GM18868 (cell line): ENCODE results near the gene KCTD18.

Experiments used
- ATAC-seq: cut with Tn5 transposase; IDR thresholded peaks from one replicate; pipeline ENCODE4 v1.9.1; 2021; ENCODE audit warnings: mild to moderate bottlenecking, moderate library complexity; ENCODE audit not compliant: unreplicated experiment

KCTD18 gene

DNA sequence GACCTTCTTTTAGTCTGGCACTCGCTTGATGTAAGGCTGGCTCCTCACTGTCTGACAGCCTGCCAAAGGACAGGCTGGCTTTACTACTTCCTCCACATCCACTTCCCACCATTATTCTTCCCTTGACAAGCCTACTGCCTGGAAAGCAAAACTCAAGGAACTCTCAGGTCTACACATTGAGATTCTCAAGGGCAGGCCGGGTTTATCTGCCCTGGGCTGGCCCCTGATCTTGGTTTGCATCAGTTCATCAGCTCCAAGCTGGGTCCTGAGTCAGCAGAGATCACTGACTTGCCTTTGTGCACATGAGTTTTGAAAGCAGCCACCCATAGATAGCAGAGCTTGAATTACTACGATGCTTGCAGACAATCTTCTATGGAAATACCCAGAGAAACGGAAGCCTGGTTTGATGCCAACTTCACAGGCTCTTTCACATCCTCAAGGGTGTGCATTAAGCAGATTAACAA lies 53.9 kb downstream of the KCTD18 start:
- ATAC-seq: peak; percentile 74

DNA sequence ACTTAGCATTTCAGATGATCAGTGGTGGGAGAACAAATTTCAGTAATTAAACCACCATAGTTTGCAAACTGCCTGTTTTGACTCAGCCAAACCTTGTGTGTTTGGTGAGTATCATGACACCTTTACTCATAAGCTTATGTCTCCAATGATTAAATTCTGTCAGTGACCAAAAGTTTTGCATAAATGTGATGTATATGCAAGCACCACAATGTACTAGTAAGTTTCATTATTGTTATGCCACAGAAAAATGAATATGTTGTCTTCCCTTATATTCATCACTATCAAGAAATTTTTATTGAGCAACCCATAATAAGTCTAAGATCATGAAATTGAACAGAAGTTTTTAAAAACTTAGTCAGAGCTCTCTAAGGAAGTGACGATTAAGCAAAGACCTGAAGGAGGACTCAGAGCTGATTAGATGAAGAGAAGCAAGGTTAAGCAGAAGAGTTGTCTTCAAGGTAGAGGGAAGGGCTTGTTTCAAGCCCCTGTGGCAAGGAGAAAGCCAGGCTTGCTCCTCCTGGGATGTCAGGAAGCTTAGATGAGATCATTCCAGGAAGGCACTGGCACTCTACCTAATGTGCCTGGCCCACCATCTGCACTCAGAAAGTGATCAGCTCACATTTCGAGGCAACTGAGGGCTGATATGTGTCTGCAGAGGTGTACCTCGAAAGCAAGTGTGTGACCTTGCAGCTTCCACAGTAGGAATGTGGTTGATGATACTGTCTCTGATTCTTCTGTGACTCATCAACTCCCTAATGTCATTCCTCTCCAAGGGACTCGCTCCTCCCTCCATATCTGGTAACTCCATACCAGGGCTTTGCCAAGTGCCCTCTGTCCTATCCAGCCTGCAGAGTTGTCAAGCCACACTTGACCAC lies 54.7 kb downstream of the KCTD18 start:
- ATAC-seq: peak; percentile 77

DNA sequence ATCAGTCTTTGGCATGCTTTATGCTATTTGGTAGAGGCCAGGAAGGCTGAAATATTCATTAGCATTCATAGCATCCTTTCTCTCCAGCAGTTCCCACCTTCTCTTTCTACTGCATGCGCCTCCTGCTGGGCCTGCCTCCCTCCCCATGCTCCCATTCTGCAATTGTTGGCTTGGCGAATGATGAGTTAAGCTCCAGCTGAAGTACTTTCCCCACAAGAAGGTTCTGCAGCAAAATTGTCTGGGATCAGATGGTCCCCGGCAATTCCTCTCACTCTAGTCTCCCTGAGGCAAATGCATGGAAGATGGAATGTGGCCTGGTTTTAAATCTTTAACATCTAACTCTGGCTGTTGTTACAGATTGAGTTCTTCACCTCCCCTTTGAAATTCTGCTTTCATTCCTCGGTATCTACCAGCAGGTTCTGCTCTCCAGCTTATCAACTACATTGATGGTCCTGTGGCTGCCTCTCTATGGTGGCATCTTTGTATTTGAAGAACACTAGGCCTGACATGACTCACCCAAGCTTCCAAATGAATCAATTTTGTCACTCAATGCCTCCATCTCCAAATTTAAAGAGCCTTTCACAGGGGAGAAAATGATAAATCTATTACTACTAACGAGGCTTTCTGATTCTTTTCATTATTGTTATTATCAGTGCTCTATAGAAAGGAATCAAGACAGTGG lies 55.9 kb downstream of the KCTD18 start:
- no peak for ATAC-seq

DNA sequence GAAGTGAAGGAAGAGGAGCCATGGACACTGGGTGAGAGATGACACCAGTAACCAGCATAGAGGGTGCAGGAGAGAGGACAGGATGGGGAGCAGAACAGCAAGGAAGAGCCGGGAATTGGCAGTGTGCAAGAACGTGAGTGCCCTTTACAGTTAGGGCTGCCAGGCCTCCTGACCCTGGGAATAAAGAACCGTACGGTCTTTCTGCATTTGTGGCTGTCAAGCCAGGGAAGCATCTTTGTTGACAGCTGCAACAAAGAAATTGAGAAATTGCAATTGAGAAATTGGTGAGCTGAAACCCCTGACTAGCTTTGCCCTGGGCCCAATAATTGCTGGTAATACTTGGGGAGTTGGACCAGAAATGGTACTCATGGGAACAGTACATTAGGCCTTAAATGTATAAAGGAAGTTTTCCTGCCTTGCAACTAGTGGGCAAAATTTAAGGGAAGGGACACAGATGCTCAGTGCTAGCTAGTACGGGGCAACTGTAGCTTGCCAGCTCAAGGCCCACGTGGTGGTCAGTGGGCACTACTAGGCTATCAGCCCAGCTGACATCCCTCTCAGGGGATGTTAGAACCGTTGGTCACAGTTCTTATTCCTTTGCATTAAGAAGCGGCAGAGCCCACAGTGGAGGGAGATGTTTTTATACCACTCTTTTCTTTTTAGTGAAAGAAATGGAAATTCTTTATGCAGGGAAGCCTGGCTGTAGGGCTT lies 56.6 kb downstream of the KCTD18 start:
- ATAC-seq: no peak

DNA sequence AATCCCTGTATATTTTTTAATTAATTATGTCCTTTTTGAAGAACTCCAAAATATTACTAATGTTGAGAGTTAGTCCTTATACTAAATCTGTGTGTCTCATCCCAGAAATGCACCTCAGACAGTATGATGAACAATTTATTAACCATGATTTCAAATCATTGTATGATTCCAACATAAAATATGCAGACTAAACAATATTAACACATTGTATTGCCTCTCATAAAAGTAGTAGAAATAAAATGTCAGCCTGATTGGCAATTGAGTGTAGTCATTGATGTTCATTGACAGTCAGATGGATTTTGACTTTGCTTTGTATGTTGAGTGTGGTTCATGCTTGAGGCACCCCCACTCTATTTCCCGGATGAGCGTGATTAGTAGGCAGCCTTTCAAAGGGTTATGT lies 57.5 kb downstream of the KCTD18 start:
- no peak for ATAC-seq

DNA sequence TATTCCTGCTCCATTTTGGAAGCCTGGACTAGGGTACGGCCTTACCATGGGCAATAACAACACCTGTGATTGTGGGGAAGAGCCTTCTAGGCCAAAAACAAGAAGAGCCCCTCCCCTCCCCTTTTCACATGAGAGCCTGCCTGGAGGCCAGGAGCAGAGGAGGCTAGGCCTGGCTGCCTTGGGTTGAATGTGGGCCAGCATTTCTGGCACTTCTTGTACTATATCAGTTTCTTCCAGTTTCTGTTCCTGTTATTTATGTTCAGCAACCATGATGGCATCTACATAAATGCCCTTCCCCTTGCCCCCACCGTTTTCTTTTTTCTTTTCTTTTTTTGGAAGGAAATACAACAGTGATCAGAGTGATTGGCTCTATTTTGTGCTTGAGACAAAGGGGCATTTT lies 58.4 kb downstream of the KCTD18 start:
- peak; percentile 23 for ATAC-seq

DNA sequence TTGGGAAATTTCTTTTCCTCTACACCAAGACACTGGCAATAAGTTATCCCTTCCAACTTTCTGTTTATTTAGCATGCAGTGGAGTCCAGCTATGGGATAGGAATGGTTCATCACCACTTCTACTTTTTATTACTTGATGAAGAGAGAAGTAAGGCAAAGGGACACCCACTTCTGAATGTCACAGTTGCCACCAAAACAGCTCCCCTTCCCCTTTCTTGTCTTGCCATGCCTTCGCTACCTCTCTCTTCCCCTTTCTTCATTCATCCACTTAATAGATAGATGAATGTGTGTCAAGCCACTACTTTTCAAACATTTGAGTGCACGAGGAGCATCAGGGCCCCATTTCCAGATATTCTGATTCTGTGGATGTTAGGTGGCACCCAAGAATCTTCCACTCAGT lies 59.6 kb downstream of the KCTD18 start:
- no peak for ATAC-seq

DNA sequence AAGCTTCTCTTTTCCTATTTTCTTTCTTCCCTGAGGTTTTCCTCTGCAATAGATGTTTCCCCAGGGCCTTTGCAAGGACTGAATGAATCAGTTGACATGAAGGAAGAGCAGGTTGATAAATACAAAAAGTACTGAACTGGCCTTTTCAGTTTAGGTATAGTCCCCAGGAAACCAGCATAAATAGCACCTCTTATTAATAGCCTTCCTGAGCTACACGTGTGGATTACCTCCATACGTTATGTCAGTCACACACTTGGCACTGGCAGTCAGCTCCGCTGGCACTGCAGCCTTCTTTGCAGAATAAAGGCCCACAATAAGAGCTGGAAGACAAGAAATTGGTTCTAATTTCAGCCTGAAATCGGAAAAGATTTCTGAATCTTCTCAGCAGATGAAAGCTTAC lies 60.7 kb downstream of the KCTD18 start:
- no peak for ATAC-seq

DNA sequence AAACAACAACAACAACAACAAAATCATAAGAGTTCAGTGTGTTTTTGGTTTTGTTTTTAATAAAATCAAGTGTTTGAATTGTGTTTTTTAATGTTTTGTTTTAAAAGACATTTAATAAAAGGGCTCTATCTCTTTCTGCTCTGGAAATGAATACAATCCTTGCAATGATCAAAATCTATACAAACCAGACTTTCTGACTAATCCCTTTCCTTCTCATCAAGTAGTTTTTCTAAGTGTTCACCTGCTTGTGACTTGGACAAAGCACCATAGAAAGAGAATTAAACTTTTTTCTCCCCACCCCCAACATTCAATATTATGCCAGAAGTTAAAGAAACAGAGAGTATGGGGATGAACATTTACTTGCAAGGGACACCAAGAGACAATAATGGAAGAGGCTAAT lies 61.4 kb downstream of the KCTD18 start:
- ATAC-seq: no peak

DNA sequence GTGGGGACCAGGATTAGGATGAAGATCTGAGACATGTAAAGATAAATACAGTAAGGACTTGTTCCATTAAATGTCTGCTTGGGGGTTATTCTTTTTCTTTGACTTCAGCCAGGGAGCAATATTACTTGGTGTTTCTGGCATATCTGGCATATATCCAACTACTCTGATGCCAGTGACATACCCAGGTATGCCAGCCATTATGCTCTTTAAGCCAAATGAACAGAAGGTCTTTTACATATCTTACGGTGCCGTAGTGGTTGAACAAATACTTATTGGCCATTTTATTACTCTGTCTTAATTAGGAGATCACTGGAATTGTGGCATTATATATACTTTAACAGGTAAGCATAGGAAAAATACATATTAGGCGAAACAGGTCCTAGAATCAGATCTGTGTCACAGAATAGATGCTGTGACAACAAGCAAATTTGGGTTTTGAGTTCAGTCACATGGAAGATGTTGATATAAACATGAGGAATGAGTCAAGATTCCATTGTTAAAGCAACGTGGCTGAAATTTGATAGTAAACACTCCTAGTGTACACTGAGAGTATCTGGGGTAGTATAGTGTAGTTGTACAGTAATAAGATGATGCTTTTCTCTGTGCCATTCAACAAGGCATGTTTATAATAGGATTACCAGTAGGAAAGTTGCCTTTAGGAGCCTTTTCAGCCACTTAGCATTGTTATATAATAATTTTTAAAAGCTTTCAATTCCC lies 62.6 kb downstream of the KCTD18 start:
- ATAC-seq: no peak

DNA sequence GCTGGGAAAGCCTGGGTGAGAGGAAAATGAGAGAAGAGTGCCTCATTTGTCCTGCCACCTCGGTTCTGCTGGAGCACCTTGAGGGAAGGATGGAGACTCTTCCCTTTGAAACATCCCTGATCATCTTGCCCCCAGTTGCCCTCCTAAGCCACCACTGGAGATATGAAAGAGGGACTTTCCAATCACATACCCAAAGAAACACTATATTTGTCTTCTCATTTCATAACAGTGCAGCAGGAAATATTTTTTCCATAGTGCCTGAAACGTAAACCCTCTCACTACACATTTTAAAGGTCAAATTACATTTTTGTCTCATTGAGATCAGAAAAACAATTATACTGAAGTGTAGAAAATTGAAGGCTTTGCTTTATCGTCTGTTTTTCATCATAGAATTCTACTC lies 63.3 kb downstream of the KCTD18 start:
- ATAC-seq: no peak

DNA sequence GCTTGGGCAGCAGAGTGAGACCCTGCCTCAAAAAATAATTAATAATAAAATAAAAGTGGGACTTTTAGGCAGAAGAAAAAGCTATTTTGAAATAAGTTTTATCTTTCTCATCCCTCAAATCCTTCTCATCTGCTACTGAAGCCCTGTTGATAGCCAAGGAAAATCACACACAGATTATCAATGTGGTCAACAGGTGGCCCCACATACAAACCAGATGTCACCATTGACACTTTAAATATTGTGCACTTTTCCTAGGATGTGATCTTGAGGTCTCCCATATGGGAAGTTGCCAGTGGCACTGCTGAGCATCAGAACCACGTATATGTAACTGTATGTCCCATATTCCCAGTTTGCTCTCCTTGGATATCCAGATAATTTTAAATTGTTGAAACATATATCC lies 64.6 kb downstream of the KCTD18 start:
- ATAC-seq: no peak

DNA sequence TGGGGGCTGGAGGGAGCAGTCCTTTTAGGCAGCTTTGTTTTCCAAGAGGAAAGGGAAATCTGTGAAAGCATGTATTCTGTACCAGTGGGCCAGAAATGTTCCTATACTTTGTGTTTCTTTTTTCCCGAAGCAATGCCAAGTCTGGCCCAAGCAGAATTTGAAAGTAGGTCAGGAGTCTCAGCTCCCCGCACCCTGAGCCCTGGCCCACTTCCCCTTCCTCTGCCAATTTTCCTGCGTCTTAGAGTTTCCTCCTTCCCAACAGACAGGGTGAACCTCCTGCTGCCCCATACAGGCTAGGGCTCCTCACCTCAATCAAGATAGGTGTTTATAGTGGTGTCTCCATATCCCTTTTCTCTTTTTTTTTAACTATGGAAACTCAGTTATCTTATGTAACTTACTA lies 65.3 kb downstream of the KCTD18 start:
- ATAC-seq: no peak

DNA sequence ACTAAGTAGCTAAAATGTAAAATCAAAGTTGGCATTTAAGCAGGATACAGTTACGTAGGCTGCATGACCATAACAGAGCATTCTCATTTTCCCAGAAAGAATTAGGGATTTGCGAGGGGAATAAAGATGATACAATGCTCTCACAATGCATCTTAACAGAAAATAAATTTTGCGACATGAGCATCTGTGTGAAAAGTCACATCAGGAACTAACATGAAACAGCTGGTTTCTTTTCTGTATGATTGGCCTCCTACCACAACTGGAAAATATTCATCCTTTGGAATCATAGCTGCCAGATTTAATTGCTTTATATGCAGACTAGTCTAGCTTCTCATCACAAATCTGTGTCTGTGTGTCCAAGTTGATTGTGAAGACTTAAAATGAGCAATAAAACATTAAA lies 66.0 kb downstream of the KCTD18 start:
- ATAC-seq: no peak

DNA sequence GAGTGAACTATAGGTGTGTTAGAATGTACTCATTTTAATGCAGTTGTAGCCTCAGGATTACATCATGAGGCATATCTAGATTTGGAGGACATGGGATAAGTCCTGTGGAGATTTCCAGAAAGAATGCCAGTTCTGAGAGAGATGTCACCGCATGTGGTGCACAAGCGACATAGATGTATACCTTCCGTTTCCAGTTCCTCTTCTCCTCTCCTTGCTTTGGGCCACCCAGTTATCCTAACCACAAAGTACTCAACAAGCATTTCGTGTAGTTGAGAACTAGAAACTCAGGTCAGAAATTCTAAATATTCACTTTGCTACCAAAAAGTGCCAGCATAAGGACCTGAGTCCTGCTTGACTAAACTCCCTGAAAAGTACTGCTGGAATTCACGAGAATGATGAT lies 66.5 kb downstream of the KCTD18 start:
- ATAC-seq: no peak

DNA sequence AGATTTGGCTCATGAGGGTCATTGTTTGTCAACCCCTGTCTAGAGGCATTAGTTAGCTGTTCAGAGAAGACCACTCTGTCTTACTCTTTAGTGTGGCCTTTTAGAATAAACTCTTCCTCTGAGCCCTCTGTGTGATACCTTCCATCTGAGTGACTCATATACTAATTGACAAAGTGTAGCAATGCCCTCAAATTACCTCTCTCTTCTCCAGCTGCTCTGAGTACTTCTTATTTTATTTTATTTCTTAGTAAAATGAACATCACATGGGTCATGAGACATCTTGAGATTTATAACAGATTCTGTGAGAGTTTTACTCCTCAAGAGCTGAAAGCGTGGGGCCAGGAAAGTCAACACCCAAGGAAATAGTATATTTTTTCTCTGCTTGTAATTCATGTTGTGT lies 67.4 kb downstream of the KCTD18 start:
- no peak for ATAC-seq

DNA sequence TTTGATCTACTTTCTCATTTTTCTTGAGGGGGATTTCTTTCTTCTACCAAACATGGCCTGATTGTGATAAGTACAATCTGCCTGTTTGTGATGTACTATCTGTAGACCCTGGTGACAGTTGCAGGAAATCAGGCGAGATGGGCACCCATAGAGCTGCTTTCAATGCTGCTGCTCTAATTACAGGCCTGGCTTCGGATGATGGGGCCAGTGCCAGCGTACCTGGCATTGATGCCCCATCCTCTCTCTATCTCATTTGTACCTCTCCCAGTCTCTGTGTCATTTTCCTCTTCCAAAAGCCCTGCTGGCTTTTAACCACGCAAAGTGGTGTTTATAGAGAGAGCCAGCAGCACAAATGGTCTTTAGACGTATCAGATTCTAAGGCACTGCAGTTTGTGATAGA lies 69.9 kb downstream of the KCTD18 start:
- no peak for ATAC-seq
